AG09309 (cell line): Measurements from ENCODE around the gene TBC1D22B.

Source experiments
- DNase-seq: peaks from one replicate; pipeline ENCODE4 v3.0.0-alpha.2; 2010; ENCODE audit warnings: low read depth
- H3K4me3 ChIP-seq: 2 replicates; pipeline ENCODE4 v1.5.1; 2011; ENCODE audit warnings: mild to moderate bottlenecking, low read depth, low read length, moderate library complexity; ENCODE audit not compliant: control insufficient read depth
- TF ChIP-seq, protein P1 (sequence below): IDR thresholded peaks from 2 replicates; pipeline ENCODE4 v1.5.1; 2011; ENCODE audit warnings: mild to moderate bottlenecking, low read depth, low read length, inconsistent platforms; ENCODE audit not compliant: insufficient read depth, control insufficient read depth; ENCODE audit errors: missing control alignments

Gene TBC1D22B

DNA sequence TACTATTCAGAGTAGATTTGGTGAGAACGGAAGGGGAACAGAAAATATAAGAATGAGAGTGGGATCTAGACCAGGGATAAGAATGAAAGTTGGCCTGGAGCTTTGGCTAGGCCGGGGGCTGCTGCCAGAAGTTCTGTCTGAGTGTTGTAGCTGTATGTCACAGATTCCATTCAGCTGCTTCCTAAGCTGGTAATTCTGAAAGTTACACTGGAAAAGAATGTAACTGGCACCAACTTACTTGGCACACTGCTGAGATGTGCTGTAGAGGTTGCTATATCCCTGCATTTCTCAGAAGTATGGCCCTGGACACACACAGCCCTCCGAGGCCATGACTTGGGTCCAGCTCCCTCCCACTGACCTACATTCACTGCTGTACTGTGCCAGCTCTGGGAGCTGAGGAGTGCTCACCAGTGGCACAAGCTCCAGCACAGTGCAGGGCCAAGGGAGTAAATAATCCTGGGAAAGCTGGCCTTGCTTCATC, 26.1 kb downstream of the TBC1D22B start:
- TF ChIP-seq, protein P1, sequence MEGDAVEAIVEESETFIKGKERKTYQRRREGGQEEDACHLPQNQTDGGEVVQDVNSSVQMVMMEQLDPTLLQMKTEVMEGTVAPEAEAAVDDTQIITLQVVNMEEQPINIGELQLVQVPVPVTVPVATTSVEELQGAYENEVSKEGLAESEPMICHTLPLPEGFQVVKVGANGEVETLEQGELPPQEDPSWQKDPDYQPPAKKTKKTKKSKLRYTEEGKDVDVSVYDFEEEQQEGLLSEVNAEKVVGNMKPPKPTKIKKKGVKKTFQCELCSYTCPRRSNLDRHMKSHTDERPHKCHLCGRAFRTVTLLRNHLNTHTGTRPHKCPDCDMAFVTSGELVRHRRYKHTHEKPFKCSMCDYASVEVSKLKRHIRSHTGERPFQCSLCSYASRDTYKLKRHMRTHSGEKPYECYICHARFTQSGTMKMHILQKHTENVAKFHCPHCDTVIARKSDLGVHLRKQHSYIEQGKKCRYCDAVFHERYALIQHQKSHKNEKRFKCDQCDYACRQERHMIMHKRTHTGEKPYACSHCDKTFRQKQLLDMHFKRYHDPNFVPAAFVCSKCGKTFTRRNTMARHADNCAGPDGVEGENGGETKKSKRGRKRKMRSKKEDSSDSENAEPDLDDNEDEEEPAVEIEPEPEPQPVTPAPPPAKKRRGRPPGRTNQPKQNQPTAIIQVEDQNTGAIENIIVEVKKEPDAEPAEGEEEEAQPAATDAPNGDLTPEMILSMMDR: no peak
- no peak overlapping the region for H3K4me3 ChIP-seq
- DNase-seq: no peak

DNA sequence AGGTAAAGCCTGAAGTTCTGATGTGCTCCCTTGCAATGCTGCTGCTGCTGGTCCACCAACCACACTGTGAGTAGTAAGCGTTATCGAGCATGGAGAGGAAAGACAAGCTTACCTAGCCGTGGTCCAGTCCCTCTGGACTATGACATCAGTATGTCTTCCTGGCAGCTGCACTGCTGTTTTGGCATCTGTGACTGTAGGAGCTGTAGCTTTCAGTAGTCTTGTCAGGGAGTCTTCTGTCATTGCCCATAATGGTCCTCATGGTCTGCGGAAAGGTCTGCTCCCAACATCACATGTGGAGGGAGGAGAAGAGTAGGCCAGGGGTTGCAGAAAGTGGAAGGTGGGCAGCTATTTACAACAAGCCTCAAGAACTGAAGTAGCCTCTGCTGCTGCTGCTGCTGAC, 27.2 kb downstream of the TBC1D22B start:
- H3K4me3 ChIP-seq: no peak overlapping the region
- TF ChIP-seq, protein P1: no peak
- no peak for DNase-seq

DNA sequence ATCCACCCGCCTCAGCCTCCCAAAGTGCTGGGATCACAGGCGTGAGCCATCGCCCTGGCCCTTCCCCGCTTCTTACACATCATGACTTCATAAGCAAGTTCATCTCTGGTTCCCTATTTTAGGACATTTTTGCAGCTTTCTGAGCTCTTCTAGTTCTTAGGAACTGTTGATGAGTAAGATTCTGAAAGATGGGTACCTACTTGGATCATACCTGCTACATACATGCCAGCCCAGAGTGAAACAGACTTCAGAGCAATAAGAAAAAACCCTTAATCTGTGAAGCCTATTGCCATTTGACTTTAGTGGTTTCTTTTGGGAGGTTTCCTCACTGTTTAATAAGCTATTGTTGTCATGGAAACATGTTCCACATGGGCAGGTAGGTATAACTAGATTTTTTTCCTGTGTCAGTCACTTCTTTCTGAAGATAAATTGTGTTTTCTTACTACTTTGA, 28.3 kb downstream of the TBC1D22B start:
- no peak overlapping the region for H3K4me3 ChIP-seq
- TF ChIP-seq, protein P1: no peak
- DNase-seq: no peak

DNA sequence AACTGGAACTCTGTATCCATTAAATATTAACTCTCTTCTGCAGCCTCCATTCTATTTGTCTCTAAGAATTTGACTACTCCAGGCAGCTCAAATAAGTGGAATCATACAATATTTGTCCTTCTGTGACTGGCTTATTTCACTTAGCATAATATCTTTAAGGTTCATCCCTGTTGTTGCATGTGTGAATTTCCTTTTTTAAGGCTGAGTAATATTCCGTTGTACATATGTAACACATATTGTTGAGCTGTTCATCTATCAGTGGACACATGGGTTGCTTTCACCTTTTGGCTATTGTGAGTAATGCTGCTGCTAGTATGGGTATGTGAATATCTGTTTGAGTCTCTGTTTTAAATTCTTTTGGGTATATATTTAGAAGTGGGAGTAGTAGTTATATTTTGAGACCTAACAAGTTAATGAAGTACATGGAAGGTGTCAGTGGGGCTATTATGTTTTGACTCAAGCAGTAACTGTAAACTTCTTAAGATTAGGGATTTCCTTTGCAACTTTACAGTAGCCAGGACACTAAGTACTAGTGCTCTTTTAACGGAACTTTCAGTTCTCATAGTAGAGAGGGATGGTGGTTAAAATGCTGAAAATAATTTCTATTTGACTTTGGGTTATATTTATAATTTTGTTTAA, 30.1 kb downstream of the TBC1D22B start:
- H3K4me3 ChIP-seq: no peak overlapping the region
- DNase-seq: no peak
- TF ChIP-seq, protein P1: no peak

DNA sequence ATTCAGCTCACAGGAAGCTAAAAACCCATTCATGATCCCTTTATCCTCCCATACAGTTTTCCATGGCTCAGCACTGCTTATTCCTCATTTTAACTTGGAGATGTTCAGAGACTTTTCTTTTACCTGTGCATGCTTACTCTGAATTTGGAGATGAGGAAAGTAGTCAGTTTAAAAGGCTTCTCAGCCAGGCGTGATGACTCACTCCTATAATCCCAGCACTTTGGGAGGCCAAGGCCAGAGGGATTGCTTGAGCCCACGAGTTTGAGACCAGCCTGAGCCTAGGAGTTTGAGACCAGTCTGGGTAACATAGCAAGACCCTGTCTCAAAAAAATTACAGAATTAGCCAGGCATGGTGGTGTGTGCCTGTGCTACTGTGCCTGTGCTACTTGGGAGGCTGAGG, 30.7 kb downstream of the TBC1D22B start:
- no peak for DNase-seq
- TF ChIP-seq, protein P1: no peak
- H3K4me3 ChIP-seq: no peak overlapping the region

DNA sequence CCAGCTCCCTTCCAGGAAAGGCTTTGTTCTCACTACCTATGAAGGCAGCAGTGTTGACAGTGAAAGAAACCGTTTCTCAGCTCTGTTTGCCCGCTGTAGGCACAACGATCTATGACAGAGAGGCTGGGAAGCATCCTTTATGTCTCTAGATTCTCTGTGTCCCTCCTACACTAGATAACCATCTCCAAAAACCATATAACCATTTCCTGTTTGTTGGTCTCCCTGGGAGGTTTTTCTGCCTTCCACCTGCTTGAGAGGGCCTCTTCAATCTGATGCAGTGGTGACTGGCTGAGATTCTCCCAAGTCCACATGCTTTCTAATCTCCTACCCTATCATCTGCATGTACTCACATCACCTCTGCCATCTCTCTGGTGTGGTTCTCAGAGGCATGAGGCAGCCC, 32.4 kb downstream of the TBC1D22B start:
- H3K4me3 ChIP-seq: no peak overlapping the region
- TF ChIP-seq, protein P1: no peak

More for the DNA sequence above, 32.4 kb downstream of the TBC1D22B start:
- no peak for DNase-seq
